ENCODE measurements around the gene CTTN. TPM values are rescaled to one million over a fixed set of nuclear protein-coding genes. Genes with fewer than 3 reads are reported as not detected.
"Not testable (repeated sequence)": the region's sequence is repeated elsewhere in the genome, so short reads cannot be mapped to it uniquely, and the experiment has no call there.

The CTTN gene
- total and polyA plus RNA-seq, 2 donors = 121 to 149 TPM

DNA sequence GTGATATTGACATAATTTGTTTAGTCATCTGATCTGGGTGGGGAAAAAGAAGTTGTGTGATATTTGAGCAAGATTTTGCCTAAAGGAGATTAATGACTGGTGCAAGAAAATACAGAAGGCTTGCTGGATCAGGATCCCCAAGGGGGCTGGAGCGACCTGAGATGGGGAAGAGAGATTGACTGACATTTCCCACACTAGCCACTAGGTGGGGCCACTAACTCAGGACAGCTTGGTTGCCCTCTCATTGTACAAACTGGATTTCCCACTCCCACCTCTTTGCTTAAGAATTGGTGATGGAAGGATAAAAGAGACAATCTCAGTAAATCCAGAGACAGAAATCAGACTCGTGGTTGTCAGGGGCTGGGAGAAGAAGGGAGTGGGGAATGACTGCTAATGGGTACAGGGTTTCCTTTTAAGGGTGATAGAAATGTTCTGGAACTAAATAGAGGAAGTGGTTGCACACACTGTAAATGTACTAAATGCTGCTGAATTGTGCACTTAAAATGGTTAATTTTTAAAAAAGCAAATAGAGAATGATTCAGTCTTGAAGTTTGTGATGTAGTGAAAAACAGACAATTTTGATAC lies 50.7 kb downstream of the CTTN start:
- 58% methylated on average over 2 of the region's 2 CpGs for WGBS

GRCh38 chr11:70454197-70454767 lies 56.0 kb downstream of the CTTN start:
- Histone ChIP-seq H3K4me3 (ENCODE audit: low read depth, low read length) (no peak overlapping the region), H3K27ac (ENCODE audit: low read depth) (no peak overlapping the region), H3K36me3 (ENCODE audit: insufficient read depth) (no peaks in the 10 kb centered on the region), H3K4me1 (ENCODE audit: insufficient read depth) (no peaks in the 10 kb centered on the region)
- 84% methylated on average over 9 of the region's 9 CpGs for WGBS
- DNase-seq (ENCODE audit: extremely low spot score) = no peak

More for the DNA sequence above, 50.7 kb downstream of the CTTN start:
- no peaks in the 10 kb centered on the region for H3K36me3 ChIP-seq (ENCODE audit: insufficient read depth)
- H3K4me1 ChIP-seq (ENCODE audit: insufficient read depth) = no peaks in the 10 kb centered on the region
- H3K4me3 ChIP-seq (ENCODE audit: low read depth, low read length) = no peak overlapping the region
- no peak overlapping the region for H3K27ac ChIP-seq (ENCODE audit: low read depth)
- no peak for DNase-seq (ENCODE audit: extremely low spot score)

GRCh38 chr11:70454811-70455210 lies 56.5 kb downstream of the CTTN start:
- not testable (repeated sequence) for DNase-seq (ENCODE audit: extremely low spot score); H3K27ac ChIP-seq (ENCODE audit: low read depth); H3K4me3 ChIP-seq (ENCODE audit: low read depth, low read length); H3K36me3 ChIP-seq (ENCODE audit: insufficient read depth); H3K4me1 ChIP-seq (ENCODE audit: insufficient read depth)
- WGBS = 92% methylated on average over 9 of the region's 9 CpGs

DNA sequence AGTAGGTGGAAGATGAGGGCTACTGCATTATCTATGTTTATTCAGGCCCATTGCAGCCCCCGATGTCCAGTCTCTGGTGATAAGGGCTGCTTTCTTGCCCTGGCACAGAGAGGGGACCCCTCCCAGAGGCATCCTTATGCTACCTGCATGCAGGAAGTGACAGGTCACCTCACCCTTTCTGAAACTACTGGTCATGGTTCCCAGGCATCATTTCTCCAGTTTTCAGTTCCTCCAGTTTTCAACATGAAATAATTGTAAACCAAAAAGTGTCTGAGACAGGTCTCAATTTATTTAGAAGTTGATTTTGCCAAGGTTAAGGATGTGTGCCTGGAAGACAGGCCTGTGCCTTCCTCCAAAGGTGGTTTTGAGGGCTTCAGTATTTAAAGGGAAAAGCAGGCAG lies 57.0 kb downstream of the CTTN start:
- H3K4me3 ChIP-seq (ENCODE audit: low read depth, low read length) = no peak overlapping the region
- DNase-seq (ENCODE audit: extremely low spot score) = no peak
- 32% methylated on average over 1 of the region's 1 CpG for WGBS
- H3K36me3 ChIP-seq (ENCODE audit: insufficient read depth) = no peaks in the 10 kb centered on the region
- H3K27ac ChIP-seq (ENCODE audit: low read depth) = no peak overlapping the region
- no peaks in the 10 kb centered on the region for H3K4me1 ChIP-seq (ENCODE audit: insufficient read depth)

- H3K27ac ChIP-seq (ENCODE audit: low read depth) = no peak overlapping the region
- DNase-seq (ENCODE audit: extremely low spot score) = no peak
- H3K4me1 ChIP-seq (ENCODE audit: insufficient read depth) = no peaks in the 10 kb centered on the region
- 77% methylated on average over 30 of the region's 31 CpGs for WGBS
- H3K4me3 ChIP-seq (ENCODE audit: low read depth, low read length) = no peak overlapping the region
- H3K36me3 ChIP-seq (ENCODE audit: insufficient read depth) = no peaks in the 10 kb centered on the region
Observed at GRCh38 chr11:70456921-70457532, 58.7 kb downstream of the CTTN start.

- Histone ChIP-seq H3K27ac (ENCODE audit: low read depth) (no peak overlapping the region), H3K4me1 (ENCODE audit: insufficient read depth) (no peaks in the 10 kb centered on the region), H3K4me3 (ENCODE audit: low read depth, low read length) (no peak overlapping the region), H3K36me3 (ENCODE audit: insufficient read depth) (no peaks in the 10 kb centered on the region)
- 75% methylated on average over 2 of the region's 2 CpGs for WGBS
- DNase-seq (ENCODE audit: extremely low spot score) = no peak
Observed at GRCh38 chr11:70458736-70459135, 60.4 kb downstream of the CTTN start.

DNA sequence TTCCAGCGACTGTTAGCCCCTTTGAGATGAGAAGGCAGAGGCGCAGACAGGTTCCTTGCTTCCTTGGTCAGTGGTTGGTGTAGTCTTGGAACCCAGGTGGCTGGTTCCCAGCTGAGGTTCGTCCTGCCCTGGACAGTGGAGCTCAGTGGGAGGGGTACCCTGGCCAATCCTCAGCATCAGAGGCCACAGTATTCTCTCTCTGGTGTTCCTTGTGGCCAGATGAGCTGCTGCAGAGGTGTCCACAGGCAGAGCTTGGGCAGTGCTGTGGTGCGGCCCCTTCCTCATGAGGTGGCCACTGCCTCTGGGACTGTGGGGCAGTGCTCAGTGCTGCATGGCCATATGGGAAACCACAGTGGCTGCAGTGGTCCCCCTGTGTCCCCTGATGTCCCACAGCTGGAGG lies 61.8 kb downstream of the CTTN start:
- Histone ChIP-seq H3K36me3 (ENCODE audit: insufficient read depth) (no peaks in the 10 kb centered on the region), H3K4me3 (ENCODE audit: low read depth, low read length) (no peak overlapping the region), H3K4me1 (ENCODE audit: insufficient read depth) (no peaks in the 10 kb centered on the region), H3K27ac (ENCODE audit: low read depth) (no peak overlapping the region)
- no peak for DNase-seq (ENCODE audit: extremely low spot score)
- WGBS = 80% methylated on average over 4 of the region's 4 CpGs

DNA sequence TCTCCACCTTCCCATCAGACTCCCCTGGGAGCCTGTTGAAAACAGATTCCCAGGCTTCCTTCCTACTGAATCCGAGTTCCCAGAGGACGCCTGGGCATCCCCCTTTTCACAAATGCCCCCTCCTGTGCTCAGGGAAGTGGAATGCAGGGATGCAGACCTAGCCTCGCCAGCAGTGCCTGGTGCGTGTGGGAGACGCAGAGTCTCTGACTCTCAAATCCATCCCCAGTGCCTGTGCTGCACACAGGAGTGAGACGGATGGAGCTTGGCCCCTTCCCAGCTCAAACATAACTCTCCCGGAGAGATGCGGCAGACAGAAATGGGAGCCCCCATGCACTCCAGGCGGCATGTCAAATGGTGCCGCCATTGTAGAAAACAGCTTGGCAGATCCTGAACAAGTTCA lies 62.6 kb downstream of the CTTN start:
- no peak for DNase-seq (ENCODE audit: extremely low spot score)
- Histone ChIP-seq H3K4me3 (ENCODE audit: low read depth, low read length) (no peak overlapping the region), H3K36me3 (ENCODE audit: insufficient read depth) (no peaks in the 10 kb centered on the region), H3K27ac (ENCODE audit: low read depth) (no peak overlapping the region), H3K4me1 (ENCODE audit: insufficient read depth) (no peaks in the 10 kb centered on the region)
- WGBS = 45% methylated on average over 10 of the region's 10 CpGs

- Histone ChIP-seq H3K4me3 (ENCODE audit: low read depth, low read length) (no peak overlapping the region), H3K36me3 (ENCODE audit: insufficient read depth) (no peaks in the 10 kb centered on the region), H3K27ac (ENCODE audit: low read depth) (no peak overlapping the region), H3K4me1 (ENCODE audit: insufficient read depth) (no peaks in the 10 kb centered on the region)
- no peak for DNase-seq (ENCODE audit: extremely low spot score)
- 94% methylated on average over 12 of the region's 12 CpGs for WGBS
Observed at GRCh38 chr11:70462818-70463477, 64.6 kb downstream of the CTTN start.

DNA sequence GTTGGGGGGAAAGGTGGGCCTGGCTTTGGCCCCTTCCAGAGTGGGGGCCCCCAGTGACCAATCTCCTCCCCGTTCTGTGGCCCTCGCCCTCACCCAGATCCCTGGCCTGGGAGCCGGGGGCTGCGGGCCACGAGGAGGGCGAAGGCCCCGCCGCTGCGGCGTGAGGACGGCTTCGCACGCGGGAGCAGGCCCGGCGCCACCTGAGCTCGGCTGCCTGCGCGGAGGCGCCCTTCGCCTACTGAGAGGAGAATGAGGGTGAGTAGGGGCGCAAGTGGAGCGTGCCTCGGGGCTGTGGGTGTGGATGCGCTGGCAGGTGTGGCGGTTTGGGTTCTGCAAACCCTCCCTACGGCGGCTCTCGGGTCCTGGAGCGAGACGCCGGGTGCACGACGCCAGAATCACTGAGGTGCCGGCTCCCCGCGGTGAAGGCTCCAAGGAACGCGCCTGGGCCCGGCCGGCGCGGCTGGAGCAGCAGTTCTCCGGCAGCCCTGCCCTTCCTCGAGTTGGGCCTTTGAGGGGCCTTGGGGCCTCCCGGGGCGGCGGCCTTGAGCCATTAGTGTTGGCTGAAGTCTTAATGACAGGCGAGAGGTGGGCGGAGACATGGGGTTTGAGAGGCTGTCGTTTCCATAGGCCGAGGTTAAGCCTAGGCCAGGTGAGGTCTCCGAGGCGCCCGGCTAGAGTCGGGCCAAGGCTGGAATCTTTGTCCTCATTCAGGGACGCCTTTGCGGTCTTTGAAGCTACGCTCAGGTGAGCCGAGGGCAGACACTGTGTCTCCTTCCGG lies 65.3 kb downstream of the CTTN start:
- 92% methylated on average over 61 of the region's 61 CpGs for WGBS
- DNase-seq (ENCODE audit: extremely low spot score) = no peak
- Histone ChIP-seq H3K4me1 (ENCODE audit: insufficient read depth) (no peaks in the 10 kb centered on the region), H3K27ac (ENCODE audit: low read depth) (no peak overlapping the region), H3K36me3 (ENCODE audit: insufficient read depth) (no peaks in the 10 kb centered on the region), H3K4me3 (ENCODE audit: low read depth, low read length) (no peak overlapping the region)

GRCh38 chr11:70464509-70465361 lies 66.4 kb downstream of the CTTN start:
- H3K4me3 ChIP-seq (ENCODE audit: low read depth, low read length) = no peak overlapping the region
- WGBS = 74% methylated on average over 20 of the region's 20 CpGs
- no peak for DNase-seq (ENCODE audit: extremely low spot score)
- H3K27ac ChIP-seq (ENCODE audit: low read depth) = no peak overlapping the region
- no peaks in the 10 kb centered on the region for H3K36me3 ChIP-seq (ENCODE audit: insufficient read depth)
- H3K4me1 ChIP-seq (ENCODE audit: insufficient read depth) = no peaks in the 10 kb centered on the region

- Histone ChIP-seq H3K36me3 (ENCODE audit: insufficient read depth) (no peaks in the 10 kb centered on the region), H3K4me1 (ENCODE audit: insufficient read depth) (no peaks in the 10 kb centered on the region), H3K27ac (ENCODE audit: low read depth) (no peak overlapping the region), H3K4me3 (ENCODE audit: low read depth, low read length) (no peak overlapping the region)
- DNase-seq (ENCODE audit: extremely low spot score) = no peak
- WGBS = 70% methylated on average over 10 of the region's 10 CpGs
Observed at GRCh38 chr11:70466154-70466553, 67.8 kb downstream of the CTTN start.

DNA sequence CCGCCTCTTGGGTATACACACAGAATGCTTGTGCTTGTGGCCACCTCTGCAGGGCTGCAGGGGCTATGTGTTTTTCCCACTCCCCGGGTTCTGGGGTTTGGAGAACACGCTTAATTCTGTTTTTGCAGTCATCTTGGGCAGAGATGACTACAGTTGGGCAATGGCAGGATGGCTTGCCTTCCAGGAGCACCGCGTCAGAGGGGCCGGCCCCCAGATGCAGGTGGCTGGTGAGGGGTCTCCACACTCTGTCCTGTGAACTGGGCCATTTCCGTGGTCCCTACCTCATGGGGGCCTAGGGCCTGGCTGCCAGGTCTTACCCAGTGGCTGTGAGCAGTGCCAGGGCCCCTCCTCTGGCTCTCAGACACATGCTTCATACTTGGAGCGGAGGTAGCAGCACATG lies 68.3 kb downstream of the CTTN start:
- WGBS = 85% methylated on average over 8 of the region's 8 CpGs
- no peak for DNase-seq (ENCODE audit: extremely low spot score)
- Histone ChIP-seq H3K36me3 (ENCODE audit: insufficient read depth) (no peaks in the 10 kb centered on the region), H3K4me3 (ENCODE audit: low read depth, low read length) (no peak overlapping the region), H3K27ac (ENCODE audit: low read depth) (no peak overlapping the region), H3K4me1 (ENCODE audit: insufficient read depth) (no peaks in the 10 kb centered on the region)

All from urinary bladder (tissue), 4 donors.